MM.1S (cell line): Measurements from ENCODE around the gene PYGB.

Source experiments
- DNase-seq: peaks from one replicate; pipeline ENCODE4 v3.0.0-alpha.2; 2015
- H2AFZ ChIP-seq: fragments of 300-600 bp; sonication (generic); 2 replicates; pipeline ENCODE4 v1.6.0; 2016; ENCODE audit warnings: antibody characterized with exemption, low read length
- H3F3A ChIP-seq: fragments of 300-600 bp; sonication (generic); 2 replicates; pipeline ENCODE4 v1.6.1; 2016; ENCODE audit warnings: mild to moderate bottlenecking, antibody characterized with exemption, low read length, moderate library complexity, mixed read lengths; ENCODE audit not compliant: insufficient read depth
- H3K27ac ChIP-seq: fragments of 300-600 bp; sonication (generic); 2 replicates; pipeline ENCODE4 v1.5.1; 2016; ENCODE audit warnings: mild to moderate bottlenecking, low read length
- H3K27me3 ChIP-seq: fragments of 300-600 bp; sonication (generic); replicated peaks from 2 replicates; pipeline ENCODE4 v1.6.0; 2016; ENCODE audit warnings: low read length; ENCODE audit not compliant: insufficient read depth
- H3K36me3 ChIP-seq: fragments of 300-600 bp; sonication (generic); replicated peaks from 2 replicates; pipeline ENCODE4 v1.6.1; 2016; ENCODE audit warnings: mild to moderate bottlenecking, low read length, mixed read lengths; ENCODE audit not compliant: insufficient read depth
- H3K4me1 ChIP-seq: fragments of 300-600 bp; sonication (generic); 2 replicates; pipeline ENCODE4 v1.6.1; 2016; ENCODE audit warnings: low read length, mixed read lengths
- H3K4me2 ChIP-seq: fragments of 300-600 bp; sonication (generic); 2 replicates; pipeline ENCODE4 v1.6.0; 2016; ENCODE audit warnings: low read depth, low read length
- H3K4me3 ChIP-seq: fragments of 300-600 bp; sonication (generic); 2 replicates; pipeline ENCODE4 v1.5.1; 2016; ENCODE audit warnings: low read length, mixed read lengths
- H3K79me2 ChIP-seq: fragments of 300-600 bp; sonication (generic); 2 replicates; pipeline ENCODE4 v1.6.1; 2016; ENCODE audit warnings: mixed run types, low read length, mixed read lengths
- H3K9ac ChIP-seq: fragments of 300-600 bp; sonication (generic); 2 replicates; pipeline ENCODE4 v1.6.1; 2016; ENCODE audit warnings: low read length, mixed read lengths
- H3K9me2 ChIP-seq: fragments of 300-600 bp; sonication (generic); replicated peaks from 2 replicates; pipeline ENCODE4 v1.6.1; 2016; ENCODE audit warnings: mild to moderate bottlenecking, low read length, mixed read lengths; ENCODE audit not compliant: insufficient read depth
- H3K9me3 ChIP-seq: fragments of 300-600 bp; sonication (generic); replicated peaks from 2 replicates; pipeline ENCODE4 v1.6.1; 2016; ENCODE audit warnings: mild to moderate bottlenecking, low read length, mixed read lengths; ENCODE audit not compliant: insufficient read depth
- H4K20me1 ChIP-seq: fragments of 300-600 bp; sonication (generic); 2 replicates; pipeline ENCODE4 v1.6.1; 2016; ENCODE audit warnings: mild to moderate bottlenecking, low read length, moderate library complexity, mixed read lengths; ENCODE audit not compliant: insufficient read depth
- EZH2 ChIP-seq: fragments of 300-600 bp; sonication (generic); optimal IDR thresholded peaks from 2 replicates; pipeline ENCODE3; 2017; ENCODE audit warnings: low read depth, mild to moderate bottlenecking, antibody characterized with exemption, low read length, mixed read lengths
- EZH2phosphoT487 ChIP-seq: fragments of 300-600 bp; sonication (generic); IDR thresholded peaks from 2 replicates; pipeline ENCODE4 v1.6.1; 2018; ENCODE audit warnings: antibody characterized with exemption, low read length
- TF ChIP-seq, protein P1 (sequence below): fragments of 300-600 bp; sonication (generic); IDR thresholded peaks from 2 replicates; pipeline ENCODE4 v1.5.1; 2016; ENCODE audit warnings: antibody characterized with exemption, low read length, mixed read lengths

The PYGB gene

GRCh38 chr20:25314497-25315417, 66.9 kb downstream of the PYGB start:
- TF ChIP-seq EZH2 (no peak), EZH2phosphoT487 (no peak)
- TF ChIP-seq, protein P1, sequence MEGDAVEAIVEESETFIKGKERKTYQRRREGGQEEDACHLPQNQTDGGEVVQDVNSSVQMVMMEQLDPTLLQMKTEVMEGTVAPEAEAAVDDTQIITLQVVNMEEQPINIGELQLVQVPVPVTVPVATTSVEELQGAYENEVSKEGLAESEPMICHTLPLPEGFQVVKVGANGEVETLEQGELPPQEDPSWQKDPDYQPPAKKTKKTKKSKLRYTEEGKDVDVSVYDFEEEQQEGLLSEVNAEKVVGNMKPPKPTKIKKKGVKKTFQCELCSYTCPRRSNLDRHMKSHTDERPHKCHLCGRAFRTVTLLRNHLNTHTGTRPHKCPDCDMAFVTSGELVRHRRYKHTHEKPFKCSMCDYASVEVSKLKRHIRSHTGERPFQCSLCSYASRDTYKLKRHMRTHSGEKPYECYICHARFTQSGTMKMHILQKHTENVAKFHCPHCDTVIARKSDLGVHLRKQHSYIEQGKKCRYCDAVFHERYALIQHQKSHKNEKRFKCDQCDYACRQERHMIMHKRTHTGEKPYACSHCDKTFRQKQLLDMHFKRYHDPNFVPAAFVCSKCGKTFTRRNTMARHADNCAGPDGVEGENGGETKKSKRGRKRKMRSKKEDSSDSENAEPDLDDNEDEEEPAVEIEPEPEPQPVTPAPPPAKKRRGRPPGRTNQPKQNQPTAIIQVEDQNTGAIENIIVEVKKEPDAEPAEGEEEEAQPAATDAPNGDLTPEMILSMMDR = no peak
- no peaks in the 10 kb centered on the region for H3K9me2 ChIP-seq
- no peaks in the 10 kb centered on the region for H3K9me3 ChIP-seq
- H3K9ac ChIP-seq = no peak overlapping the region
- no peak overlapping the region for H3K4me2 ChIP-seq
- no peak overlapping the region for H3K4me3 ChIP-seq
- H3K79me2 ChIP-seq = peaks cover 47% of the 10 kb centered on the region
- H3K27ac ChIP-seq = no peak overlapping the region
- no peak overlapping the region for H2AFZ ChIP-seq
- no peaks in the 10 kb centered on the region for H3K36me3 ChIP-seq
- peaks cover 36% of the 10 kb centered on the region for H3F3A ChIP-seq
- no peak for DNase-seq
- peaks cover 51% of the 10 kb centered on the region for H3K4me1 ChIP-seq
- no peaks in the 10 kb centered on the region for H4K20me1 ChIP-seq
- no peaks in the 10 kb centered on the region for H3K27me3 ChIP-seq

- Histone ChIP-seq H3K27me3 (no peaks in the 10 kb centered on the region), H3K4me3 (no peak overlapping the region), H3K9ac (no peak overlapping the region), H3K9me2 (no peaks in the 10 kb centered on the region), H3F3A (peaks cover 35% of the 10 kb centered on the region), H3K27ac (0 out of 2 replicates have a peak overlapping the region, but pooled peaks have one; percentile 8), H4K20me1 (no peaks in the 10 kb centered on the region), H2AFZ (no peak overlapping the region), H3K4me1 (peaks cover 57% of the 10 kb centered on the region), H3K36me3 (no peaks in the 10 kb centered on the region), H3K9me3 (no peaks in the 10 kb centered on the region), H3K4me2 (no peak overlapping the region), H3K79me2 (peaks cover 55% of the 10 kb centered on the region)
- no peak for DNase-seq
- no peak for TF ChIP-seq EZH2phosphoT487
- TF ChIP-seq EZH2 = no peak
- TF ChIP-seq, protein P1 = no peak
Measured at GRCh38 chr20:25315418-25316210, 67.7 kb downstream of the PYGB start.

DNA sequence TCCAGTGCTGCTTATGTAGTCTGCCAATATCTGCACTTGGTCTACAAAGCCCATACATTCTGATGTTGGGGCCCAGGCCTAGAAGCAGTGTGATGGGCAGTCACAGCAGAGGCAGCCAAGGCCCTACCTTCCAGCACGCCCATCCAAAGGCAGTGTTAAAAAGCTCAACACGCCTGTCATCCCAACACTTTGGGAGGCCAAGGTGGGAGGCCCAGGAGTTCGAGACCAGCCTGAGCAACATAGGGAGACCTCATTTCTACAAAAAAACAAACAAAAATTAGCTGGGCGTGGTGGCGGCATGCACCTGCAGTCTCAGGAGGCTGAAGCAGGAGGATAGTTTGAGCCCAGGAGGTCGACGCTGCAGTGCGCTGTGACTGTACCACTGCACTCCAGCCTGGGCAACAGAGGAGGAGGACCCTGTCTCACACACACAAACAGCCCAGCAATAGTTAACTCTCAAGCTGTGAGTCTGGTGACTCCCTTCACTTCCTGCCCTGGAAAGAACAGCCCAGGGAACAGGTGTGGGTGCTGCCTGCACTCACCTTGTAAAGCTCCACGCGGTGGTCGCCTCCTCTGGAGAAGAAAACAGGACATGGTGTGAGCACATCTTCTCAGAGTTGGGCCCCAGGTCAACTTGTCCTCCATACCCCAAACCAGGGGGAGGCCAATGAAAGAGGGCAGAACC, 68.8 kb downstream of the PYGB start:
- Histone ChIP-seq H3K36me3 (no peaks in the 10 kb centered on the region; the same call in 1 of the 2 replicates), H2AFZ (no peak overlapping the region), H4K20me1 (no peaks in the 10 kb centered on the region), H3K27ac (peak overlapping the region; percentile 98; the same call in 1 of the 2 replicates), H3K9ac (no peak overlapping the region), H3K4me3 (no peak overlapping the region), H3K79me2 (peaks cover 65% of the 10 kb centered on the region), H3K4me2 (no peak overlapping the region), H3K27me3 (no peaks in the 10 kb centered on the region), H3K4me1 (peaks cover 58% of the 10 kb centered on the region), H3F3A (peaks cover 27% of the 10 kb centered on the region), H3K9me3 (no peaks in the 10 kb centered on the region), H3K9me2 (no peaks in the 10 kb centered on the region)
- TF ChIP-seq EZH2 (no peak), EZH2phosphoT487 (no peak)
- TF ChIP-seq, protein P1 = no peak
- no peak for DNase-seq
